HEK293T (cell line): Measurements from ENCODE around the gene LAPTM4A.

Experiments used
- ARNT ChIP-seq: fragments of 450-650 bp; IDR thresholded peaks from 2 replicates; pipeline ENCODE4 v1.6.1; 2017; ENCODE audit warnings: mild to moderate bottlenecking
- BHLHE40 ChIP-seq: fragments of 450-650 bp; IDR thresholded peaks from 2 replicates; pipeline ENCODE4 v1.6.1; 2016; ENCODE audit warnings: mild to moderate bottlenecking, moderate library complexity, borderline replicate concordance
- ELF4 ChIP-seq: fragments of 450-650 bp; IDR thresholded peaks from 2 replicates; pipeline ENCODE4 v1.6.1; 2017; ENCODE audit warnings: antibody characterized with exemption
- FOXA1 ChIP-seq: fragments of 450-650 bp; IDR thresholded peaks from 2 replicates; pipeline ENCODE4 v1.6.1; 2016; ENCODE audit warnings: mild to moderate bottlenecking
- FOXM1 ChIP-seq: fragments of 450-650 bp; IDR thresholded peaks from 2 replicates; pipeline ENCODE4 v1.6.1; 2017; ENCODE audit warnings: mild to moderate bottlenecking, borderline replicate concordance
- L3MBTL2 ChIP-seq: fragments of 450-650 bp; conservative IDR thresholded peaks from 2 replicates; pipeline ENCODE4 v1.6.1; 2016; ENCODE audit warnings: mild to moderate bottlenecking
- NFRKB ChIP-seq: fragments of 450-650 bp; IDR thresholded peaks from 2 replicates; pipeline ENCODE4 v1.6.1; 2016; ENCODE audit warnings: mild to moderate bottlenecking, moderate library complexity
- PKNOX1 ChIP-seq: fragments of 450-650 bp; IDR thresholded peaks from 2 replicates; pipeline ENCODE4 v1.6.1; 2016
- SP1 ChIP-seq: fragments of 450-650 bp; IDR thresholded peaks from 2 replicates; pipeline ENCODE4 v1.6.1; 2017
- SUZ12 ChIP-seq: fragments of 450-650 bp; IDR thresholded peaks from 2 replicates; pipeline ENCODE4 v1.6.1; 2016; ENCODE audit warnings: mild to moderate bottlenecking
- TARDBP ChIP-seq: fragments of 450-650 bp; IDR thresholded peaks from 2 replicates; pipeline ENCODE4 v1.6.1; 2016

GRCh38 chr2:20012282-20013125 is 38.9 kb downstream of the LAPTM4A start, which contains the start of gene MATN3:
- TF ChIP-seq FOXM1, result no peak
- TF ChIP-seq NFRKB, result no peak
- no peak for TF ChIP-seq FOXA1
- TF ChIP-seq ELF4, result no peak
- no peak for TF ChIP-seq SP1
- no peak for TF ChIP-seq BHLHE40
- TF ChIP-seq ARNT, result no peak
- no peak for TF ChIP-seq PKNOX1
- no peak for TF ChIP-seq TARDBP
- TF ChIP-seq SUZ12, result no peak
- TF ChIP-seq L3MBTL2, result no peak
